Measurements from ENCODE around the gene IL4I1.

The IL4I1 gene

DNA sequence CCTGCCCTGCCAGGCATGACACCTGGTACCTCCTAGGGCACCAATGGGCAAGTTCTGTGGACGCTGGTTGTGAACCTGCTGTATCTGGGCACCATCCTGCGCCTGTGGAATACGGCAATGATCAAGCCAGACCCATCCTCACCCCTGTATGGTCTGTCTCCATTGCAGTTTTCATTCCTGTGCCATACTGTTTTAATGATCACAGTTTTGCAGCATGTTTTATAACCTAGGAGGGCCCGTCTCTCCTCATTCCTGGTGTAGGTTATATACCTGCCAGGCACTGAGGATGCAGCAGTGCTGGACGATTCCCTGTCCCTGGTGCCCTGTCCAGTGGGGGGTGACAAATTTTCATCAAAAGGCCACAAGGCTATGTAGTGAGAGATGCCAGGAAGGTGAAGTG, 13.6 kb downstream of the IL4I1 start:
- no peak overlapping the region for H3K4me3 Mint-ChIP-seq
- H3K27me3 Mint-ChIP-seq, result no peaks in the 10 kb centered on the region
- H3K4me1 Mint-ChIP-seq, result peaks cover 12% of the 10 kb centered on the region
- peaks cover 50% of the 10 kb centered on the region for H3K36me3 Mint-ChIP-seq
- DNase-seq, result no peak
- H3K9me3 Mint-ChIP-seq, result no peaks in the 10 kb centered on the region
- CTCF ChIA-PET, result no interaction called here
- no peak overlapping the region for H3K27ac Mint-ChIP-seq

DNA sequence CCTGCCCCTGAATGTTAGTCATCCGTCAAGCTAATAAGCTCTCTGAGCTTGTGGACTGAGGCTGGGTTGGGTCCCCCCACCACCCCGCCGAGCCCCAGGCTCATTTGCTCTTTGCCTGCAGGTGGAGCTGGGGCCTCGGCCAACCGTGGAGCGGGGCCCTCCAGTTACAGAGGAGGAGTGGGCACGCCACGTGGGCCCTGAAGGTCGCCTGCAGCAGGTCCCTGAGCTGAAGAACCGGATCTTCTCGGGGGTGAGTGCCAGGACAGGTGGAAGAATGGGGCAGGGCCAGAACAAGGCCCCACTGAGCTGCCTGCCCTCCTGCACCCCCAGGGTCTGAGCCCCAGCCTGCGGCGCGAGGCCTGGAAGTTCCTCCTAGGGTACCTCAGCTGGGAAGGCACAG, 14.0 kb downstream of the IL4I1 start:
- Mint-ChIP-seq H3K4me3 (no peak overlapping the region), H3K4me1 (peaks cover 15% of the 10 kb centered on the region), H3K9me3 (no peaks in the 10 kb centered on the region), H3K27ac (no peak overlapping the region), H3K27me3 (no peaks in the 10 kb centered on the region), H3K36me3 (peaks cover 52% of the 10 kb centered on the region)
- CTCF ChIA-PET, result no interaction called here
- no peak for DNase-seq

GRCh38 chr19:49881672-49882394, 14.9 kb downstream of the IL4I1 start:
- Mint-ChIP-seq H3K9me3 (no peaks in the 10 kb centered on the region), H3K27ac (peak overlapping the region; percentile 69), H3K4me3 (no peak overlapping the region), H3K27me3 (no peaks in the 10 kb centered on the region), H3K36me3 (peaks cover 52% of the 10 kb centered on the region), H3K4me1 (peaks cover 15% of the 10 kb centered on the region)
- CTCF ChIA-PET, result interaction anchor here (1.0 kb wide), 1 partner anchor 14 kb away, joined by 3 read pairs; no protein-coding TSS in a partner anchor
- no peak for DNase-seq

GRCh38 chr19:49881186-49881585, 15.5 kb downstream of the IL4I1 start:
- peaks cover 49% of the 10 kb centered on the region for H3K36me3 Mint-ChIP-seq
- no peak overlapping the region for H3K27ac Mint-ChIP-seq
- no peaks in the 10 kb centered on the region for H3K27me3 Mint-ChIP-seq
- no peak for DNase-seq
- no peak overlapping the region for H3K4me3 Mint-ChIP-seq
- CTCF ChIA-PET, result interaction anchor here (1.0 kb wide), 1 partner anchor 15 kb away, joined by 3 read pairs; no protein-coding TSS in a partner anchor
- H3K9me3 Mint-ChIP-seq, result no peaks in the 10 kb centered on the region
- peaks cover 15% of the 10 kb centered on the region for H3K4me1 Mint-ChIP-seq

DNA sequence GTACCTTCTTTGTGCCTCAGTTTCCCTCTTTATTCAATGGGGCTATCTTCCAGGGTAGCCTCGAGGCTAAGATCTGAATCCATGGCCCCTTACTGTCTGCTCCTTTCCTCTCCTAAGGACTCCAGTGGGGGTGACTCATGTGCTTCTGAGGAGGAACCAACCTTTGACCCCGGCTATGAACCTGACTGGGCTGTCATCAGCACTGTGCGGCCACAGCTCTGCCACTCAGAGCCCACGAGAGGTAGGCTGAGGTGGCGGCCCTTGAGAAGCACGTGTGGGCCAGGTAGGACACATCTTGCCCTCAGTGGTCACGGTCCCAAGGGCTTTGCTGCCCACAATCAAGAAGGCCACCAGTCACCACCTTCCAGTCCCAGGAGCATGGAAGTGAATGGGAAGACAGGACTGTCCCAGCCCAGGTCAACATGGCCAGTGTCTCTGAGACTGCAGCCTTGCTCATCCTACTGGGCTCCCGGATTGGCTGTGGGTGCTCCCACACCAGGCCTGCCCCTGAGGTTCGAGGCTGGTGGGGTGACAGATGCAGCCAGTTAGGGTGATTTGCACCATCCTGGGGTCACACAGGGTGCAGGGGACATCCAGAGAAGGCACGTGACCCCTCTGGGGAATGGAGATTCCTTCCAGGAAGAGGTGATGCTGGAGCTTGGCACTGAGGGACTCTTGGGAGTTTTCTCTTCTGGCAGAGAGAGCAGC, 16.4 kb downstream of the IL4I1 start:
- H3K4me3 Mint-ChIP-seq, result peak overlapping the region; percentile 21
- DNase-seq, result no peak
- no peaks in the 10 kb centered on the region for H3K27me3 Mint-ChIP-seq
- no peaks in the 10 kb centered on the region for H3K9me3 Mint-ChIP-seq
- peak overlapping the region; percentile 33 for H3K27ac Mint-ChIP-seq
- CTCF ChIA-PET, result no interaction called here
- H3K36me3 Mint-ChIP-seq, result peaks cover 45% of the 10 kb centered on the region
- peaks cover 19% of the 10 kb centered on the region for H3K4me1 Mint-ChIP-seq

- Mint-ChIP-seq H3K4me1 (peaks cover 26% of the 10 kb centered on the region), H3K27me3 (no peaks in the 10 kb centered on the region), H3K4me3 (no peak overlapping the region), H3K27ac (peak overlapping the region; percentile 70), H3K36me3 (peaks cover 41% of the 10 kb centered on the region), H3K9me3 (no peaks in the 10 kb centered on the region)
- CTCF ChIA-PET, result no interaction called here
- peak; percentile 42 for DNase-seq
Observed at GRCh38 chr19:49879243-49879963, 17.3 kb downstream of the IL4I1 start.

- Mint-ChIP-seq H3K9me3 (no peaks in the 10 kb centered on the region), H3K27ac (peak overlapping the region; percentile 70), H3K36me3 (peaks cover 38% of the 10 kb centered on the region), H3K4me1 (peaks cover 29% of the 10 kb centered on the region), H3K27me3 (no peaks in the 10 kb centered on the region), H3K4me3 (no peak overlapping the region)
- no peak for DNase-seq
- CTCF ChIA-PET, result no interaction called here
Observed at GRCh38 chr19:49878744-49879070, 18.0 kb downstream of the IL4I1 start.

DNA sequence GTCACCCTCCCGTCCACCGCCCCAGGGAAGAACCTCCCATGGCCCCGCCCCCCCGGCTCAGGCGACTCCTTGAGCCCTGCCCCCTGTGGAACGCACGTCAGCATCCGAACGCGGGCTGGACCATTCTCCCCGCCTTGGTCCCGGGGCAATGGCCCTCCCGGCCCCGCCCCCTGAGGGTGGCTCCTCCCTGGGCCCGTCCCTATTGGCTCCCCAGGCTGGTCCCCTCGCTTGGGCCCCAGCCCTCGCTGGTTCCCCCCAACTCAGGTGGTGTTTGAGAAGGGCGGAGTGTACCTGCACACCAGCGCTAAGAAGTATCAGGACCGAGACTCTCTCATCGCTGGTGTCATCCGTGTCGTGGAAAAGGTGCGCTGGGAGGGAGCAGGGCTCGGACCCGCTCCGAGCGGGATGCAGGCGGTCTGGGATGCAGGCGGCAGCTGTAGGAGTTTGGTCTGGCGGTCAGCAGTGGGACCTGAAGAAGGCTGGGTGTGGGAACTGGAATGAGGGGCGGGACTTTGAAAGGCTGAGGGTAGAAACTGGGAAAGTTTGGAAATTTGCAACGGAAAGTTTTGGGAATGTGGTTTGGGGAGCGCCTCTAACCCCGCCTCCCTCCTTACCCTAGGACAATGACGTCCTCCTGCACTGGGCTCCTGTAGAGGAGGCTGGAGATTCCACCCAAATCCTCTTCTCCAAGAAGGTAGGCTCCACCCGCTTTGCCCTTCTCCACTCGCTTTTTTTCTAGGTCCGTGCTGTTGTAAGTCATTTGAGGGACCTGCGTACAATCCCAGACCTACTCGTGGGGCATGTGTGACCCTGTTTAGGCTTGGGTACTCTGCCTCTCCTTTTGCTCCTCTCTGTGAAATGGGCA, 18.6 kb downstream of the IL4I1 start:
- H3K36me3 Mint-ChIP-seq, result peaks cover 32% of the 10 kb centered on the region

GRCh38 chr19:49877020-49877878, 19.4 kb downstream of the IL4I1 start, which contains the start of the genes AKT1S1 and TBC1D17:
TSS of gene AKT1S1 (minus strand) at chr19:49877355. CDS start at chr19:49873295, 4,060 bp downstream.
TSS of gene TBC1D17 (plus strand) at chr19:49877702. CDS start at chr19:49877724, 22 bp downstream.
- Mint-ChIP-seq H3K27ac (no peak within 1 kb of the TSS), H3K4me1 (peaks cover 30% of the 10 kb centered on the region), H3K27me3 (no peaks in the 10 kb centered on the region), H3K36me3 (peaks cover 27% of the 10 kb centered on the region), H3K9me3 (no peaks in the 10 kb centered on the region), H3K4me3 (no peak within 1 kb of the TSS)
- CTCF ChIA-PET, result interaction anchor here (0.8 kb wide), 1 partner anchor 160 kb away, joined by 4 read pairs; no protein-coding TSS in a partner anchor
- peak; percentile 99 for DNase-seq

More for the DNA sequence above, 18.6 kb downstream of the IL4I1 start:
- Mint-ChIP-seq H3K27ac (no peak overlapping the region), H3K27me3 (no peaks in the 10 kb centered on the region), H3K9me3 (no peaks in the 10 kb centered on the region), H3K4me1 (peaks cover 29% of the 10 kb centered on the region), H3K4me3 (no peak overlapping the region)
- CTCF ChIA-PET, result no interaction called here
- peak; percentile 99 for DNase-seq

DNA sequence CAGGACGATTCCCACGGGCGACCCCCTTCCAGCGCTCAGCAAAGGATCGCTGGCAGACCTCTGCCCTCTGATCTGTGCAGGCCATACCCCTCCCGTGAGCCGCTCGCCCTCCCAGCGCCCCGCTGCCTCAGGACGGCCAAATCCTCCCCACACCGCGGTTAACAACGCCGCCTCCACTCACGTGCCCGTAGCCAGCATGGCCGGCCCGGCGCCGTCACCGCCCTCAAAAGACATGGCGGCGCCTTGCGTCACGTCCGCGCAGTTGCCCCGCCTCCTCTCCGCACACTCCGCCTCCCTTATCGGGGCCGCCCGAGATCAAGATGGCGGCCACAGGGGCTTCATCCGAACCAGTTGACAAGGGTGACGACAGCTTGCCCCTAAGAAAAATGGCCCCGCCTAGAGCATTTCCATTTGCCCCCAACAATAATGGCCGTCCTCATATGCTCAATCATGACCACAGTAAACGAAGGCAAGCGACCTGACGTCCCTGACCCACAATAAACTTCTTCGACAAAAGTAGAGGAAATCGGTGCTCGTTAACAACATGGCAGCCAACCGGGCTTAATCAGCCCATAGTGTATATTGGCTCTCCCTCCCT, 20.2 kb downstream of the IL4I1 start:
- H3K4me1 Mint-ChIP-seq, result peaks cover 37% of the 10 kb centered on the region
- peak; percentile 98 for DNase-seq
- H3K27ac Mint-ChIP-seq, result no peak overlapping the region
- no peaks in the 10 kb centered on the region for H3K27me3 Mint-ChIP-seq
- CTCF ChIA-PET, result interaction anchor here (0.8 kb wide), 1 partner anchor 159 kb away, joined by 4 read pairs; no protein-coding TSS in a partner anchor
- no peak overlapping the region for H3K4me3 Mint-ChIP-seq
- H3K9me3 Mint-ChIP-seq, result no peaks in the 10 kb centered on the region
- peaks cover 25% of the 10 kb centered on the region for H3K36me3 Mint-ChIP-seq

GRCh38 chr19:49875857-49876421, 20.7 kb downstream of the IL4I1 start:
- CTCF ChIA-PET, result no interaction called here

GRCh38 chr19:49875177-49875576, 21.5 kb downstream of the IL4I1 start:
- Mint-ChIP-seq H3K4me1 (peaks cover 43% of the 10 kb centered on the region), H3K27ac (no peak overlapping the region), H3K27me3 (no peaks in the 10 kb centered on the region), H3K36me3 (peaks cover 23% of the 10 kb centered on the region), H3K9me3 (no peaks in the 10 kb centered on the region), H3K4me3 (no peak overlapping the region)
- CTCF ChIA-PET, result no interaction called here
- no peak for DNase-seq

More at GRCh38 chr19:49875857-49876421, 20.7 kb downstream of the IL4I1 start:
- H3K9me3 Mint-ChIP-seq, result no peaks in the 10 kb centered on the region
- H3K4me1 Mint-ChIP-seq, result peaks cover 37% of the 10 kb centered on the region
- peaks cover 23% of the 10 kb centered on the region for H3K36me3 Mint-ChIP-seq
- DNase-seq, result peak; percentile 78
- H3K27ac Mint-ChIP-seq, result no peak overlapping the region
- no peak overlapping the region for H3K4me3 Mint-ChIP-seq
- H3K27me3 Mint-ChIP-seq, result no peaks in the 10 kb centered on the region

Data from activated naive CD4-positive, alpha-beta T cell treated with anti-CD3 and anti-CD28 coated beads, Interleukin-2, amount 10 ng/mL, durations not matched to agents 7 days and 5 days (primary cell).